H1 (cell line): Measurements from ENCODE around the gene MPPED1. TPM values are rescaled to one million over a fixed set of nuclear protein-coding genes. Genes with fewer than 3 reads are reported as not detected.
A peak's percentile ranks its signal among the peaks of the same experiment; 100 is the strongest.

Source experiments
- CTCF ChIA-PET: fragments of 300-600 bp; sonication (Branson Sonifier 250); formaldehyde crosslinking; loops from one replicate; lab custom pipeline; 2021; ENCODE audit not compliant: partially characterized antibody; lab: Charles Lee
- POLR2A ChIA-PET: fragments of 300-600 bp; sonication (Branson Sonifier 250); formaldehyde crosslinking; loops from one replicate; lab custom pipeline; 2021; ENCODE audit warnings: inconsistent platforms; ENCODE audit not compliant: partially characterized antibody; lab: Charles Lee
- DNase-seq, 2 experiments: peaks; one replicate each; pipeline versions ENCODE4 v3.0.0 to v3.0.0-alpha.2; 2010 to 2022; ENCODE audit warnings: low spot score in 2 of 2, low read depth in 1 of 2, mixed read lengths in 1 of 2
- FAIRE-seq: peaks from 2 replicates; lab custom pipeline; 2011; peaks lifted over from hg19 to GRCh38; lab: Jason Lieb, UNC
- H2AFZ ChIP-seq: 2 replicates; pipeline ENCODE4 v1.8.1; 2012; ENCODE audit warnings: low read length, inconsistent platforms
- H2AK5ac ChIP-seq: 2 replicates; pipeline ENCODE4 v1.6.1; 2013; ENCODE audit warnings: low read depth, low read length
- H2BK120ac ChIP-seq: replicated peaks from 2 replicates; pipeline ENCODE3; 2013; ENCODE audit warnings: low read depth, low read length, inconsistent platforms
- H2BK12ac ChIP-seq: 2 replicates; pipeline ENCODE4 v1.6.1; 2013; ENCODE audit warnings: low read depth, low read length
- H2BK15ac ChIP-seq: 2 replicates; pipeline ENCODE4 v1.6.1; 2013; ENCODE audit warnings: low read length
- H2BK20ac ChIP-seq: 2 replicates; pipeline ENCODE4 v1.6.1; 2013; ENCODE audit warnings: low read length
- H2BK5ac ChIP-seq: 2 replicates; pipeline ENCODE4 v1.6.1; 2013; ENCODE audit warnings: low read depth, low read length
- H3K14ac ChIP-seq: 2 replicates; pipeline ENCODE4 v1.6.1; 2013; ENCODE audit warnings: inconsistent platforms; ENCODE audit not compliant: insufficient read length
- H3K18ac ChIP-seq: 2 replicates; pipeline ENCODE4 v1.6.1; 2013; ENCODE audit warnings: low read length; ENCODE audit errors: extremely low read depth
- H3K23ac ChIP-seq: 2 replicates; pipeline ENCODE4 v1.6.1; 2013; ENCODE audit warnings: inconsistent platforms; ENCODE audit not compliant: insufficient read length
- H3K23me2 ChIP-seq: 2 replicates; pipeline ENCODE4 v1.6.1; 2013; ENCODE audit warnings: low read depth, low read length
- H3K27ac ChIP-seq: 2 replicates; pipeline ENCODE4 v1.6.1; 2011; ENCODE audit warnings: low read depth, low read length, inconsistent platforms
- H3K27me3 ChIP-seq, 4 experiments: replicated peaks in 1 of 4; 1 replicate in 1 of 4; 2 replicates in 3 of 4; pipeline versions ENCODE4 v1.6.1 to v1.8.1; 2011 to 2013; ENCODE audit warnings: low read length in 3 of 4, mild to moderate bottlenecking in 3 of 4, inconsistent platforms in 2 of 4, mixed read lengths in 2 of 4, moderate library complexity in 1 of 4; ENCODE audit not compliant: control insufficient read depth in 3 of 4, insufficient read depth in 3 of 4; ENCODE audit errors: extremely low read depth in 1 of 4
- H3K36me3 ChIP-seq, 4 experiments: 2 replicates each; pipeline versions ENCODE4 v1.6.1 to v1.8.1; 2011 to 2013; ENCODE audit warnings: mild to moderate bottlenecking in 4 of 4, low read length in 3 of 4, moderate library complexity in 2 of 4, control low read depth in 1 of 4, inconsistent platforms in 1 of 4; ENCODE audit not compliant: insufficient read depth in 4 of 4, control insufficient read depth in 2 of 4
- H3K4ac ChIP-seq: replicated peaks from 2 replicates; pipeline ENCODE3; 2013; ENCODE audit warnings: low read length, low read depth, mixed read lengths, inconsistent platforms; ENCODE audit not compliant: insufficient read length
- H3K4me1 ChIP-seq, 4 experiments: replicated peaks in 1 of 4; 1 replicate in 1 of 4; 2 replicates in 3 of 4; pipeline versions ENCODE4 v1.6.1 to v1.8.1; 2011 to 2013; ENCODE audit warnings: low read length in 3 of 4, inconsistent platforms in 2 of 4, mixed read lengths in 1 of 4; ENCODE audit not compliant: insufficient read depth in 4 of 4, control insufficient read depth in 3 of 4
- H3K4me2 ChIP-seq, 2 experiments: 2 replicates each; pipeline versions ENCODE4 v1.6.1 to v1.8.1; 2011 to 2013; ENCODE audit warnings: low read depth in 2 of 2, low read length in 2 of 2, control low read depth in 1 of 2, inconsistent platforms in 1 of 2, mild to moderate bottlenecking in 1 of 2; ENCODE audit not compliant: insufficient read depth in 1 of 2
- H3K4me3 ChIP-seq, 4 experiments: fragments of 200-600, 300-600 bp in 1 of 4; sonication (generic), shearing (Covaris generic), sonication (Bioruptor Twin) in 1 of 4; 2 replicates each; pipeline versions ENCODE4 v1.5.1 to v1.8.1; 2011 to 2016; ENCODE audit warnings: low read length in 4 of 4, low read depth in 3 of 4, control low read depth in 2 of 4, inconsistent platforms in 2 of 4, mild to moderate bottlenecking in 2 of 4, mixed read lengths in 1 of 4, moderate library complexity in 1 of 4; ENCODE audit not compliant: insufficient read depth in 2 of 4; ENCODE audit errors: extremely low read depth in 1 of 4
- H3K56ac ChIP-seq: replicated peaks from 2 replicates; pipeline ENCODE3; 2013; ENCODE audit warnings: low read depth, mild to moderate bottlenecking, mixed read lengths, low read length, inconsistent platforms; ENCODE audit not compliant: insufficient read length
- H3K79me1 ChIP-seq: 2 replicates; pipeline ENCODE4 v1.6.1; 2013; ENCODE audit warnings: low read depth, low read length, control low read depth
- H3K79me2 ChIP-seq, 2 experiments: 2 replicates each; pipeline versions ENCODE4 v1.6.1 to v1.8.1; 2012 to 2013; ENCODE audit warnings: low read length in 2 of 2, mild to moderate bottlenecking in 2 of 2, inconsistent platforms in 1 of 2; ENCODE audit not compliant: insufficient read depth in 2 of 2, control insufficient read depth in 1 of 2
- H3K9ac ChIP-seq, 4 experiments: replicated peaks in 1 of 4; 1 replicate in 1 of 4; 2 replicates in 3 of 4; pipeline versions ENCODE4 v1.6.1 to v1.8.1; 2011 to 2013; ENCODE audit warnings: low read depth in 3 of 4, low read length in 3 of 4, control low read depth in 2 of 4, mild to moderate bottlenecking in 2 of 4, moderate library complexity in 2 of 4, inconsistent platforms in 1 of 4; ENCODE audit errors: extremely low read depth in 1 of 4
- H3K9me3 ChIP-seq, 2 experiments: 2 replicates each; pipeline versions ENCODE4 v1.6.1 to v1.8.1; 2012 to 2013; ENCODE audit warnings: mild to moderate bottlenecking in 2 of 2, moderate library complexity in 2 of 2, control low read depth in 1 of 2, inconsistent platforms in 1 of 2, low read depth in 1 of 2, low read length in 1 of 2, mixed read lengths in 1 of 2; ENCODE audit not compliant: insufficient read depth in 2 of 2
- H4K20me1 ChIP-seq, 2 experiments: replicated peaks in 1 of 2; 2 replicates each; pipeline versions ENCODE3 to v1.8.1; 2011 to 2013; ENCODE audit warnings: inconsistent platforms in 2 of 2, low read length in 2 of 2, mild to moderate bottlenecking in 1 of 2; ENCODE audit not compliant: insufficient read depth in 2 of 2, control insufficient read depth in 1 of 2
- H4K5ac ChIP-seq: 2 replicates; pipeline ENCODE4 v1.6.1; 2013; ENCODE audit warnings: low read length, low read depth, mixed read lengths, inconsistent platforms; ENCODE audit not compliant: insufficient read length
- H4K8ac ChIP-seq: 2 replicates; pipeline ENCODE4 v1.8.0; 2013; ENCODE audit warnings: mild to moderate bottlenecking, moderate library complexity, low read length, inconsistent platforms; ENCODE audit not compliant: insufficient read depth; ENCODE audit errors: extremely low read depth
- H4K91ac ChIP-seq: replicated peaks from 2 replicates; pipeline ENCODE3; 2013; ENCODE audit warnings: low read length, mixed read lengths, inconsistent platforms; ENCODE audit not compliant: insufficient read length
- BRCA1 ChIP-seq: IDR thresholded peaks from 2 replicates; pipeline ENCODE4 v1.6.1; 2012; ENCODE audit warnings: low read depth, low read length, improper control_type of control experiment
- CTBP2 ChIP-seq: IDR thresholded peaks from 2 replicates; pipeline ENCODE4 v1.7.0; 2011; ENCODE audit warnings: borderline replicate concordance, mild to moderate bottlenecking, moderate library complexity, mixed read lengths, low read length; ENCODE audit not compliant: insufficient read depth, insufficient read length
- EGR1 ChIP-seq: IDR thresholded peaks from 2 replicates; pipeline ENCODE4 v1.6.1; 2011; ENCODE audit warnings: low read depth, low read length, borderline replicate concordance
- SIN3A ChIP-seq, 2 experiments: IDR thresholded peaks in 1 of 2; conservative IDR thresholded peaks in 1 of 2; 2 replicates each; pipeline ENCODE4 v1.6.1; 2011 to 2012; ENCODE audit warnings: low read length in 2 of 2, improper control_type of control experiment in 1 of 2, low read depth in 1 of 2, mild to moderate bottlenecking in 1 of 2
- TEAD4 ChIP-seq: IDR thresholded peaks from 2 replicates; pipeline ENCODE4 v1.6.1; 2012; ENCODE audit warnings: low read depth, low read length, inconsistent platforms, mixed read lengths
- ZNF274 ChIP-seq: IDR thresholded peaks from 2 replicates; pipeline ENCODE4 v1.7.0; 2012; ENCODE audit warnings: low read length, borderline replicate concordance; ENCODE audit errors: extremely low read depth
- WGBS, 2 experiments: shearing (Covaris generic) in 1 of 2; methylation state at CpG; one replicate each; pipeline versions ENCODE4 v1.1.6 to v1.1.7; 2013 to 2015; ENCODE audit warnings: low lambda C conversion rate in 2 of 2, mixed read lengths in 2 of 2, inconsistent platforms in 1 of 2, low coverage in 1 of 2, missing lambda C conversion rate in 1 of 2; ENCODE audit not compliant: insufficient replicate concordance in 2 of 2, insufficient coverage in 1 of 2, insufficient read length in 1 of 2; ENCODE audit errors: extremely low coverage in 1 of 2, missing lambda C conversion rate in 1 of 2; 5-methylcytosine and 5-hydroxymethylcytosine counted together
- polyA plus RNA-seq, 7 experiments: library from polyadenylated mRNA; depleted of rRNA in 3 of 7; stranded (reverse) in 5 of 7; unstranded in 2 of 7; fragments of >200 nt in 5 of 7; fragments of 200-250 nt in 2 of 7; gene quantifications; 1 replicate in 5 of 7; 2 replicates in 1 of 7; 4 replicates in 1 of 7; pipeline versions ENCODE4 v1.2.1 to v1.2.3, GENCODE V29; 2011 to 2013; ENCODE audit warnings: missing spikeins in 2 of 7, mixed read lengths in 2 of 7
- total RNA-seq: library from RNA; stranded (reverse); fragmentation: NEBNext Ultra II Directional; extraction: Animal tissue kit (Norgen Biotek cat#: 25700); gene quantifications from 2 replicates; pipeline ENCODE4 v1.2.1, GENCODE V29; 2021
- TF ChIP-seq, protein P1 (sequence below): IDR thresholded peaks from 2 replicates; pipeline ENCODE4 v1.6.1; 2011; ENCODE audit warnings: low read depth, mild to moderate bottlenecking, low read length; ENCODE audit not compliant: insufficient read depth

MPPED1 gene
- total and polyA plus RNA-seq, 2 of the 8 experiments (the other 6 are each of a cell fraction or from before 2014, with no cell fraction given), result 0.29 to 0.37 TPM

DNA sequence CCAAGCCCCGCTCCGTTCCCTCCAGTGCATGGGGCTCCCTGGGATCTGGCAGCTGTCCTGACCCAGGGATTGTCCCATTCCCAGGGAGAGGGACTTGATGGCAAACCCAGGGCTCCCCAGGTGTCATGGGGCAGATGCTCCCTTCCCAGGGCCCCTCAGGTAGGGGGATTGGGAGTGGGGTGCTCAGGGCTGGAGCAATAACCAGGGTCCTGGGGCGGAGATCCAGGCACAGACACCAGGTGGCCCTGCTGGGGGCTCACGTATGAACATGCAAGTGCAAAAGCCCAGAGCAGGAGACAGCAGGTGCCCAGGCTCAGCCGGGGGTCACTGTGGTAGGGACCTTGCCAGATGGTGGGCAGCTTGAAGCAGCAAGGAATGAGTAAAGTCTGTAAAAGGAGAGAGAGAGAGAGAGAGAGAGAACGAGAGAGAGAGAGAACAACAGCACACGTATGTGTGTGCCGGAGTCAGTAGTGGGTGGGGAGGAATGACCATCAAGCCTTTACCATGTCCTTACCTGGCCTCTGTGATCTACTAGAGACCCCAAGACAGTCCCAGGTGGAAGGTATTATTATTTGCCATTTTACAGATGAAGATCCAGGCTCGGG, 19.3 kb upstream of the MPPED1 start:
- H4K20me1 ChIP-seq, result no peaks in the 10 kb centered on the region
- DNase-seq (no peak), FAIRE-seq (no peak)
- no peak overlapping the region for H3K14ac ChIP-seq
- ChIA-PET POLR2A (interaction anchor here (0.7 kb wide), 1 partner anchor 55 kb away, joined by 5 read pairs; no protein-coding TSS in a partner anchor), CTCF (interaction anchor here (0.9 to 1.7 kb wide), 3 partner anchors 124 to 188 kb away, joined by 3 to 6 read pairs (median 3); no protein-coding TSS in a partner anchor)
- H3K18ac ChIP-seq, result no peak overlapping the region
- H3K4me2 ChIP-seq, result no peak overlapping the region
- H3K27me3 ChIP-seq, result peaks cover 0 to 7% (median 3%) of the 10 kb centered on the region in 4 experiments; a peak in 4 of 7 replicates
- H3K9ac ChIP-seq, result no peak overlapping the region
- no peak overlapping the region for H3K23ac ChIP-seq
- 0 out of 2 replicates have a peak overlapping the region, but pooled peaks have one; percentile 39 for H2BK12ac ChIP-seq
- no peaks in the 10 kb centered on the region for H3K79me1 ChIP-seq
- no peak overlapping the region for H2BK5ac ChIP-seq
- H4K91ac ChIP-seq, result no peak overlapping the region
- H3K79me2 ChIP-seq, result no peaks in the 10 kb centered on the region
- no peak overlapping the region for H2AK5ac ChIP-seq
- 88% methylated on average over 9 of the region's 9 CpGs; no CpG with 5 or more reads in 1 of the 2 experiments for WGBS, 2 experiments
- peak overlapping the region; percentile 71 for H4K8ac ChIP-seq
- no peak overlapping the region for H3K4me3 ChIP-seq
- no peak overlapping the region for H3K56ac ChIP-seq
- H2BK15ac ChIP-seq, result no peak overlapping the region
- no peak overlapping the region for H3K27ac ChIP-seq
- TF ChIP-seq, protein P1, sequence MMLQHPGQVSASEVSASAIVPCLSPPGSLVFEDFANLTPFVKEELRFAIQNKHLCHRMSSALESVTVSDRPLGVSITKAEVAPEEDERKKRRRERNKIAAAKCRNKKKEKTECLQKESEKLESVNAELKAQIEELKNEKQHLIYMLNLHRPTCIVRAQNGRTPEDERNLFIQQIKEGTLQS, result no peak
- TF ChIP-seq SIN3A (conservative IDR thresholded peaks at IDR 0.05 in 1 of 2, IDR thresholded peaks at IDR 0.05 in 1 of 2; ENCODE audit: low read depth in 1 of 2, low read length in 2 of 2) (no peak), TEAD4 (no peak), EGR1 (no peak), ZNF274 (no peak), BRCA1 (no peak), CTBP2 (no peak)
- H3K36me3 ChIP-seq, result no peaks in the 10 kb centered on the region
- H3K4ac ChIP-seq, result no peak overlapping the region
- no peak overlapping the region for H2BK120ac ChIP-seq
- H4K5ac ChIP-seq, result no peak overlapping the region
- no peaks in the 10 kb centered on the region for H3K9me3 ChIP-seq
- H3K23me2 ChIP-seq, result no peaks in the 10 kb centered on the region
- H2AFZ ChIP-seq, result no peak overlapping the region; the same call in 1 of the 2 replicates
- H2BK20ac ChIP-seq, result no peak overlapping the region
- peaks cover 0 to 3% (median 2%) of the 10 kb centered on the region in 4 experiments; a peak in 3 of 7 replicates for H3K4me1 ChIP-seq
